HepG2 (cell line): Measurements from ENCODE around the gene PODXL2. TPM values are rescaled to one million over a fixed set of nuclear protein-coding genes. Genes with fewer than 3 reads are reported as not detected.

Source experiments
- AHR ChIP-seq: IDR thresholded peaks from 2 replicates; pipeline ENCODE4 v1.6.1; 2018; ENCODE audit warnings: missing genetic modification reagents, missing compliant biosample characterization
- ATF5 ChIP-seq: sonication (generic); formaldehyde crosslinking; IDR thresholded peaks from 2 replicates; pipeline ENCODE4 v1.4.0; 2020; ENCODE audit warnings: mild to moderate bottlenecking, low read depth, missing genetic modification reagents
- CBX1 ChIP-seq: IDR thresholded peaks from one replicate; pipeline ENCODE4 v1.6.1; 2016; ENCODE audit warnings: antibody characterized with exemption, low read depth
- GTF3A ChIP-seq: sonication (generic); formaldehyde crosslinking; conservative IDR thresholded peaks from 2 replicates; pipeline ENCODE4 v1.4.0; 2020; ENCODE audit warnings: mild to moderate bottlenecking, missing genetic modification reagents
- HDAC2 ChIP-seq: sonication (generic); formaldehyde crosslinking; IDR thresholded peaks from 2 replicates; pipeline ENCODE4 v1.4.0; 2020; ENCODE audit warnings: missing genetic modification reagents
- HOXA5 ChIP-seq: sonication (generic); formaldehyde crosslinking; IDR thresholded peaks from 2 replicates; pipeline ENCODE4 v1.4.0; 2020; ENCODE audit warnings: missing genetic modification reagents
- MBNL3 ChIP-seq: fragments of 250-450 bp; sonication (Bioruptor Pico); conservative IDR thresholded peaks from 2 replicates; pipeline ENCODE4 v1.8.0; 2022; ENCODE audit warnings: mild to moderate bottlenecking, inconsistent platforms
- MLX ChIP-seq: IDR thresholded peaks from 2 replicates; pipeline ENCODE4 v1.6.1; 2016
- TSC22D2 ChIP-seq: sonication (generic); formaldehyde crosslinking; IDR thresholded peaks from 2 replicates; pipeline ENCODE4 v1.5.1; 2020; ENCODE audit warnings: missing genetic modification reagents, mild to moderate bottlenecking, borderline replicate concordance
- ZBTB10 ChIP-seq: sonication (generic); formaldehyde crosslinking; IDR thresholded peaks from 2 replicates; pipeline ENCODE4 v1.4.0; 2020; ENCODE audit warnings: missing genetic modification reagents, borderline replicate concordance
- ZNF260 ChIP-seq: sonication (generic); formaldehyde crosslinking; IDR thresholded peaks from 2 replicates; pipeline ENCODE4 v1.4.0; 2020; ENCODE audit warnings: missing genetic modification reagents, low read depth, mild to moderate bottlenecking, borderline replicate concordance
- ZNF335 ChIP-seq: sonication (generic); formaldehyde crosslinking; IDR thresholded peaks from 2 replicates; pipeline ENCODE4 v1.4.0; 2020; ENCODE audit warnings: missing genetic modification reagents
- polyA plus RNA-seq, 8 experiments: library from polyadenylated mRNA; depleted of rRNA in 3 of 8; stranded (reverse) in 7 of 8; unstranded in 1 of 8; fragments of >200 nt; fragmentation: Illumina TruSeq in 4 of 8; extraction: Trizol in 4 of 8; gene quantifications; 2 replicates each; pipeline versions ENCODE4 v1.2.1 to v1.2.3, GENCODE V29; 2011 to 2016; ENCODE audit warnings: low read depth in 4 of 8, missing spikeins in 1 of 8, mixed read lengths in 1 of 8; ENCODE audit not compliant: insufficient read depth in 1 of 8
- total RNA-seq, 5 experiments: library from RNA; depleted of rRNA; stranded (reverse); fragments of >200 nt; fragmentation: Illumina TruSeq; extraction: Trizol; gene quantifications; 2 replicates each; pipeline ENCODE4 v1.2.3, GENCODE V29; 2016; ENCODE audit warnings: low read depth in 1 of 5
- TF ChIP-seq, protein P1 (sequence below): sonication (generic); formaldehyde crosslinking; conservative IDR thresholded peaks from 2 replicates; pipeline ENCODE4 v1.8.0; 2022; ENCODE audit warnings: mild to moderate bottlenecking, moderate library complexity, missing genetic modification reagents

The PODXL2 gene
- total and polyA plus RNA-seq, 2 of the 13 experiments (the other 11 are each of a cell fraction or from before 2014, with no cell fraction given): 20.4 to 25.1 TPM

DNA sequence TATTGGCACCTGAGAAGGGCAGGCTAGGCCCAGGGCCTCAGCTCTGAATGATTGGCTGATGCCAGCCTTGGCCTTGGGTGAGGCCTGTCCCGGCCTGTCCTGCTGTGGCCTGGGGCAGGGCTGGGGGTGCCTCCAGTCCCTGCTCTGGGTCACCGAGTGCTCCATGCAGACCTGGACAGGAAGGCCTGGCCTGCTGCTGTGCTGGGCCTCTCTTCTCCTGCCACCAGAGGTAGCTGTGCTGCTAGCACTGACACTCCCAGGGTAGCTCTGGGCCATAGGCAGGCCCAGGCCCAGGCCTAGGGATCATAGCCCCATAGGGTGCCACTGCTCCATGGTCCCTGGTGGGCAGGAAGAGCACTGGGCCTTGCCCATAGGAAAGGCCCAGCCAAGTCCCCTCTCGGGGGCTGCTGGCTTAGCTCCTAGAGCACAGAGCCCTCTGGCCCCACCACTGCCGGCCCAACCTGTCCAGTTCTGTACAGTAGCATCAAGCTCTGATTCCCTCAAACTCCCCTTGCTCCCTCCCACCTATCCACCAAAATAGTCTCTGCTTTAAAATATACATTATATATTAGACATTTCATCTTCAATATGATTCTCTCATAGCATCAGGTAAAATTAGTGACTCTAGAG, 62.0 kb downstream of the PODXL2 start (continued):
- TF ChIP-seq AHR (CRISPR knock-in tag) (no peak), GTF3A (CRISPR knock-in tag) (no peak), CBX1 (no peak), ZNF260 (CRISPR knock-in tag) (no peak), ATF5 (no peak), MBNL3 (CRISPR knock-in tag) (no peak), ZBTB10 (CRISPR knock-in tag) (no peak), HDAC2 (no peak), HOXA5 (CRISPR knock-in tag) (no peak), MLX (CRISPR knock-in tag) (no peak), ZNF335 (no peak), TSC22D2 (CRISPR knock-in tag) (no peak)
- TF ChIP-seq, protein P1, sequence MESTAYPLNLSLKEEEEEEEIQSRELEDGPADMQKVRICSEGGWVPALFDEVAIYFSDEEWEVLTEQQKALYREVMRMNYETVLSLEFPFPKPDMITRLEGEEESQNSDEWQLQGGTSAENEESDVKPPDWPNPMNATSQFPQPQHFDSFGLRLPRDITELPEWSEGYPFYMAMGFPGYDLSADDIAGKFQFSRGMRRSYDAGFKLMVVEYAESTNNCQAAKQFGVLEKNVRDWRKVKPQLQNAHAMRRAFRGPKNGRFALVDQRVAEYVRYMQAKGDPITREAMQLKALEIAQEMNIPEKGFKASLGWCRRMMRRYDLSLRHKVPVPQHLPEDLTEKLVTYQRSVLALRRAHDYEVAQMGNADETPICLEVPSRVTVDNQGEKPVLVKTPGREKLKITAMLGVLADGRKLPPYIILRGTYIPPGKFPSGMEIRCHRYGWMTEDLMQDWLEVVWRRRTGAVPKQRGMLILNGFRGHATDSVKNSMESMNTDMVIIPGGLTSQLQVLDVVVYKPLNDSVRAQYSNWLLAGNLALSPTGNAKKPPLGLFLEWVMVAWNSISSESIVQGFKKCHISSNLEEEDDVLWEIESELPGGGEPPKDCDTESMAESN (CRISPR knock-in tag): no peak
